Epithelial cell of esophagus (primary cell): ENCODE results near the gene RBM33.
A peak's percentile ranks its signal among the peaks of the same experiment; 100 is the strongest.

Experiments used
- DNase-seq: peaks from one replicate; pipeline ENCODE4 v3.0.0; 2010; ENCODE audit warnings: low read depth
- H3K4me3 ChIP-seq: 2 replicates; pipeline ENCODE4 v1.5.1; 2011; ENCODE audit warnings: mild to moderate bottlenecking, low read length, control low read depth
- TF ChIP-seq, protein P1 (sequence below): IDR thresholded peaks from 2 replicates; pipeline ENCODE4 v1.5.1; 2011; ENCODE audit warnings: low read depth, mild to moderate bottlenecking, low read length, control low read depth, inconsistent platforms; ENCODE audit not compliant: insufficient read depth; ENCODE audit errors: missing control alignments

The RBM33 gene

GRCh38 chr7:155644178-155644970 lies at the start of gene RBM33:
RBM33 (plus strand) TSS chr7:155644661; CDS start chr7:155644877, 216 bp downstream.
- TF ChIP-seq, protein P1, sequence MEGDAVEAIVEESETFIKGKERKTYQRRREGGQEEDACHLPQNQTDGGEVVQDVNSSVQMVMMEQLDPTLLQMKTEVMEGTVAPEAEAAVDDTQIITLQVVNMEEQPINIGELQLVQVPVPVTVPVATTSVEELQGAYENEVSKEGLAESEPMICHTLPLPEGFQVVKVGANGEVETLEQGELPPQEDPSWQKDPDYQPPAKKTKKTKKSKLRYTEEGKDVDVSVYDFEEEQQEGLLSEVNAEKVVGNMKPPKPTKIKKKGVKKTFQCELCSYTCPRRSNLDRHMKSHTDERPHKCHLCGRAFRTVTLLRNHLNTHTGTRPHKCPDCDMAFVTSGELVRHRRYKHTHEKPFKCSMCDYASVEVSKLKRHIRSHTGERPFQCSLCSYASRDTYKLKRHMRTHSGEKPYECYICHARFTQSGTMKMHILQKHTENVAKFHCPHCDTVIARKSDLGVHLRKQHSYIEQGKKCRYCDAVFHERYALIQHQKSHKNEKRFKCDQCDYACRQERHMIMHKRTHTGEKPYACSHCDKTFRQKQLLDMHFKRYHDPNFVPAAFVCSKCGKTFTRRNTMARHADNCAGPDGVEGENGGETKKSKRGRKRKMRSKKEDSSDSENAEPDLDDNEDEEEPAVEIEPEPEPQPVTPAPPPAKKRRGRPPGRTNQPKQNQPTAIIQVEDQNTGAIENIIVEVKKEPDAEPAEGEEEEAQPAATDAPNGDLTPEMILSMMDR, result no peak
- H3K4me3 ChIP-seq, result peak within 1 kb of the TSS; percentile 92

GRCh38 chr7:155594961-155595366 lies 49.5 kb upstream of the RBM33 start:
- TF ChIP-seq, protein P1, result no peak
- DNase-seq, result peak; percentile 47
- no peak overlapping the region for H3K4me3 ChIP-seq

More at GRCh38 chr7:155644178-155644970, at the start of gene RBM33:
- DNase-seq, result peak; percentile 78

DNA sequence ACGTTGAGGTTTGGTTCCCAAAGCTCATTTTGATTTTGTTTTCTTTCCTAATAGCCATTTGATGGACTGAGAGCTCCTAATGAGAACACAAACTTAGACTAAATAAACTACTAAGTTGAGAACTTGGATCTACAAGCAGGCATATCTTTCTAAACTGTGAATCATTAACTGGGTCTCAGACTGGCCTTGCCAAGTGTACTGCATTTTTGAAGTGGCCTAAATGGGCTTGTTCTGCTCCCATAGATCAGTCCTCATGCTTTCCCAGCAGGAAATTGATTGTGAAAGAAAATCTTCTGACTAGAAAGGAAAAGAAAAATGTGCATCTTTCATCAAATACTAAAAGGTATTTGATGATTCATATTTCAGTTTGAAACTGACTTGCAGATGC lies 46.7 kb upstream of the RBM33 start:
- H3K4me3 ChIP-seq, result no peak overlapping the region
- TF ChIP-seq, protein P1, result no peak
- DNase-seq, result peak; percentile 9

DNA sequence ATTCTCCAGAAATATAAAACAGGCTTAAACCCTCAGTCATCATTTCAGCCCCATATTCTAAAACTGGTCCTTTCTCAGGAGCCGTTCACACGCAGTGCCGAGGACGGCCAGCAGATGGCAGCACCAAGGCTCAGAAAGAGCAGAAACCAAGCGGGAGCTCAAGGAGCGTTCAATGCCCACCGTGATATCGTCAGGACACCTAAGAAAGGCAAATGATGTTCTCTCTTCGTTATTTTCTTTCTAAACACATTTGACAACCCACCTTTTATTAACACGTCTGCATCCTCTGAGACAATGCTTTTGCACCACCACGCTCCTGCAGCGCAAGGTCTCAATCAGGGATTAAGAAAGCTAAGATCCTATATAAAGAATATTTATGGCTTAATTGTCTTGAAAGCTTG lies 45.7 kb upstream of the RBM33 start:
- H3K4me3 ChIP-seq, result no peak overlapping the region

GRCh38 chr7:155602156-155602555 lies 42.3 kb upstream of the RBM33 start:
- no peak for DNase-seq
- TF ChIP-seq, protein P1, result no peak
- no peak overlapping the region for H3K4me3 ChIP-seq

More for the DNA sequence above, 45.7 kb upstream of the RBM33 start:
- DNase-seq, result peak; percentile 66
- TF ChIP-seq, protein P1, result peak; percentile 99

DNA sequence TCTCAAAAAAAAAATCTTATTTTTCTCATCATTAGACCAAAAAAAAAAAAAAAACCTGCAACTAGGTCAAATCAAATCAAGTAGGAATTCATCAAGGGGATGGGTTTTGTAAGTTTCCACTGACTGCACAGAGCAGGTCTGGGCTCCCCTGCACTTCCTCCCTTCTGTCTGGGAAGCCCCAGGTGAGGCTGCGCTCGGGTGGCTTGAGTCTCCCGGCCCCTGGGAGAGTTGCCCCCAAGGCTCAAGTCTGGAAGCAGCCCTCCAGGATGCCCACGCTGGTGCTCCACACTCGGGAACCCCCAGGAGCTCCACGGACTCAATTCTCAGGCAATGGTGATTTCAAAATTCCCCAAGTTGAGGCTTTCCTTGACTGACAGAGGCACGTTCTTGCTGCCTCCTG lies 41.7 kb upstream of the RBM33 start:
- no peak overlapping the region for H3K4me3 ChIP-seq
- DNase-seq, result no peak
- TF ChIP-seq, protein P1, result no peak
